Tracheal epithelial cell (primary cell): ENCODE measurements around the gene TDRD7. TPM values are rescaled to one million over a fixed set of nuclear protein-coding genes. Genes with fewer than 3 reads are reported as not detected.

Source experiments
- total RNA-seq: library from RNA; depleted of rRNA; stranded (reverse); fragments of >200 nt; gene quantifications from 2 replicates; pipeline ENCODE4 v1.2.1, GENCODE V29; 2014

Gene TDRD7, protein sequence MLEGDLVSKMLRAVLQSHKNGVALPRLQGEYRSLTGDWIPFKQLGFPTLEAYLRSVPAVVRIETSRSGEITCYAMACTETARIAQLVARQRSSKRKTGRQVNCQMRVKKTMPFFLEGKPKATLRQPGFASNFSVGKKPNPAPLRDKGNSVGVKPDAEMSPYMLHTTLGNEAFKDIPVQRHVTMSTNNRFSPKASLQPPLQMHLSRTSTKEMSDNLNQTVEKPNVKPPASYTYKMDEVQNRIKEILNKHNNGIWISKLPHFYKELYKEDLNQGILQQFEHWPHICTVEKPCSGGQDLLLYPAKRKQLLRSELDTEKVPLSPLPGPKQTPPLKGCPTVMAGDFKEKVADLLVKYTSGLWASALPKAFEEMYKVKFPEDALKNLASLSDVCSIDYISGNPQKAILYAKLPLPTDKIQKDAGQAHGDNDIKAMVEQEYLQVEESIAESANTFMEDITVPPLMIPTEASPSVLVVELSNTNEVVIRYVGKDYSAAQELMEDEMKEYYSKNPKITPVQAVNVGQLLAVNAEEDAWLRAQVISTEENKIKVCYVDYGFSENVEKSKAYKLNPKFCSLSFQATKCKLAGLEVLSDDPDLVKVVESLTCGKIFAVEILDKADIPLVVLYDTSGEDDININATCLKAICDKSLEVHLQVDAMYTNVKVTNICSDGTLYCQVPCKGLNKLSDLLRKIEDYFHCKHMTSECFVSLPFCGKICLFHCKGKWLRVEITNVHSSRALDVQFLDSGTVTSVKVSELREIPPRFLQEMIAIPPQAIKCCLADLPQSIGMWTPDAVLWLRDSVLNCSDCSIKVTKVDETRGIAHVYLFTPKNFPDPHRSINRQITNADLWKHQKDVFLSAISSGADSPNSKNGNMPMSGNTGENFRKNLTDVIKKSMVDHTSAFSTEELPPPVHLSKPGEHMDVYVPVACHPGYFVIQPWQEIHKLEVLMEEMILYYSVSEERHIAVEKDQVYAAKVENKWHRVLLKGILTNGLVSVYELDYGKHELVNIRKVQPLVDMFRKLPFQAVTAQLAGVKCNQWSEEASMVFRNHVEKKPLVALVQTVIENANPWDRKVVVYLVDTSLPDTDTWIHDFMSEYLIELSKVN
- 3.2 and 7.5 TPM in 2 replicates for total RNA-seq

DNA sequence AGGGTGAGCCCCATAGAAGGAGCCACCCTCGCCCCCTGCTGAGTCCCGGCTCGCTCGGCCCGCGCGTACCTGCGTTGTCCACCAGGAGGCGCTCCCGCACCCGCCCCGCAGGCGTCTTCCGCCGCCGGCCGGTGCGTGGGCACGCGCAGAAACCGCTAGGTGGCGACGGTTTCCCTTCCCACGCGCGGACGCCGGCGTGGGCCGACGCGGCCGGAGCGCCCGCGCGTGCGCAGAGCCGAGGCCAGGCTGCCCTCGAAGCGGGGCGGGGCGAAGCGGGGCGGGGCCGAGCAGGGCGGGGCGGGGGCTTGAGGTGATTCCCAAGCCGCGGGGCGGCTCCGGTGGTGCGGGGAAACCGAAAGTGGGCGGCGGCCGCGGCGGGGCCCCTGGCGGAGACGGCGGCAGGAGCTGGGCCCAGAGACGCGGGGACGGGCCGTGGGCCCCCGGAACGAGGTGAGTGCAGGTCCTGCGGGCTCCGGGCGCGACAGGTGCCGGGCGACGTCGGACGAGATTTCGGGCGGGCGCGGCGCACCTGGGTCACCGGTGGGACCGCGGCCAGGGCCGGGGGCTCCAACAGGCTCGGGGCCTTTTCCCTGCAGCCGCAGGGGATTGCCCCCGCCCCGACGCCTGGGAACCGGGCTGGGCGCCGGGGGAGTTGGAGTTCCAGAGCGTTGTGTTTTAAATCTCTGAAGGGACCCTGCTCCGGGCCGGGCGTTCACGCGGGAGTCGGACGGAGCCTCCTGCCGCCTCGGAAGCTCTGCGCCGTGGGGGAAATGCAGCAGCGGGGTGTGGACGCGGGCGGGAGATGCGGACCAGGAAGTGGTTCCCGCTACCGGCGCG is at the start of gene TDRD7:
TDRD7 (plus strand) TSS at position 308 of the 837 bp plus-strand sequence. CDS start 16,370 bp downstream, outside the sequence.

DNA sequence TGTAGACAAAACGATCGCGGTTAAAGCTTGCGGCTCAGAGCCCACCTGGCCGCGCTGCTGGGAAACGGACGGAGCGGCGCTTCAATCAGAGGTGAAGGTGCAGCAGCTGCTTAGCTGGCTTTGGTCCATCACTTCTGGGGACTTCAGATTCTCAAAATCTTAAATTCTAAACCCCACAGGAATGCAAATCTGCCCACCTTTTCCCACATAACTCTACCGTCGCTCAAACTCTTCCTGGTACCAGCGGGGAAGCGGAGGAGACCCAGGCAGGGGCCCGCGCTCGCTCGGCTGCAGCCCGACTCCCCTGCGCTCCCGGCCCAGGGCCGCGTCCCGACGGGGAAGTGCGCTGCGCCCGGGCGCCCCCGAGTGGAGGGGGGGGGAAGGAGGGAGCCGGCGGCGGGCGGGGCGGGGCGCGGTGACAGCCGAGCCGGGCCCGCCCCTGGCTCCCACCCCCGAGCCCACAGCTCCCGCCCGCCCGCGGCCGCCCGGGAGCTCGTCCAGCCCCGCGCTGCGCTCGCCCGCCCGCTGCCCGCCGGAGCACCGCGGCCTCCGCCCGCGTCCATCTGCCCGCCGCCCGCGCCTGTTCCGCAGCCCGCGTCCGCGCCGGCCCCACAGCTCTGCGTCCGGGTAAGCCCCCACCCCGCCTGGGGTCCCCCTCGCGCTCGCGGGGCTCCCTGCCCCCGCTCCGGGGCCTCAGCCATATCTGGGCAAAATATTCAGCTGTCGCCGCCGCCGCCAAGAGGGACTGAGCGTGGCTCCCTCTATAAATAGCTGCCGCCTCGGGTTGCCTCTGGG is 89.5 kb downstream of the TDRD7 start, which contains the start of gene TMOD1:
TMOD1 (plus strand) TSS at position 490 of the 795 bp plus-strand sequence. CDS start 22,523 bp downstream, outside the sequence.

Other genes with a start within 250 kb of the TDRD7 start
- under 0.01 TPM in 1 of 2 replicates, not detected in the other for gene CCDC180, start 104.4 kb upstream of the TDRD7 start, total RNA-seq
- 0.48 TPM in 1 of 2 replicates, not detected in the other for gene TMOD1, start 89.6 kb downstream of the TDRD7 start, total RNA-seq
- 10.7 and 11.6 TPM in 2 replicates for gene TSTD2, start 221.3 kb downstream of the TDRD7 start, total RNA-seq
- 27.5 and 31.8 TPM in 2 replicates for gene NCBP1, start 221.7 kb downstream of the TDRD7 start, total RNA-seq